ENCODE data around the gene CLCA2. TPM values are rescaled to one million over a fixed set of nuclear protein-coding genes. Genes with fewer than 3 reads are reported as not detected.
"Not testable (repeated sequence)": the region's sequence is repeated elsewhere in the genome, so short reads cannot be mapped to it uniquely, and the experiment has no call there.

The CLCA2 gene
- total and polyA plus RNA-seq, 7 experiments from 2014 or later, result not detected

DNA sequence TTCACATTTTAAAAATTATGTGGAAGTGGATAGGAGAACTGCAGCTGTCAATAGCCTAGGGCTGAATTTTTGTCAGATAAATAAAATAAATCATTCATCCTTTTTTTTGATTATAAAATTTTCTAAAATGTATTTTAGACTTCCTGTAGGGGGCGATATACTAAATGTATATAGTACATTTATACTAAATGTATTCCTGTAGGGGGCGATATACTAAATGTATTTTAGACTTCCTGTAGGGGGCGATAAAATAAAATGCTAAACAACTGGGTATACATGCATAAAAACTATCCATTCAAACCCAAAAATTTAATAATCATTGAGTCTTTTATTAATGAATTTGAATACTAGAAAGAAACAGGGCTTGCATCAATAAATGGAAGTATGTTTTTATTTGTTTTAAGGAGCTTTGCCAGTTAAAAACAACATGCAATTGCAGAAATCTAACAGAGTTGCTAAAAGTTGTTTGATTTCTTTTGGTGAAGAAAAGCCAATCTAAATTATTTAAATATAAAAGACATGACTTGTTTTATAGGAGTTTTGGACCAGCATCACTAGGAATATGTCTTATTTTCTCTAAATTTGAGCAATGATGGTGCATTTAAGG lies 76.1 kb downstream of the CLCA2 start:
- POLR2A ChIA-PET, result interaction anchor here (1.4 kb wide), 1 partner anchor 106 kb away, joined by 3 read pairs; no protein-coding TSS in a partner anchor
- DNase-seq (peak in 6 of 9 donors; percentile 55 to 76 (median 73)), ATAC-seq (peak; percentile 92)
- no peak overlapping the region for H3K27ac ChIP-seq (ENCODE audit: low read depth, low read length)
- peaks cover 0 to 8% of the 10 kb centered on the region in 2 donors for H3K4me1 ChIP-seq (ENCODE audit: control insufficient read depth in 2 of 2, insufficient read depth in 2 of 2, low read length in 2 of 2)
- no peak overlapping the region for H3K4me3 ChIP-seq (ENCODE audit: low read length)
- H3K9me3 Mint-ChIP-seq, result no peaks in the 10 kb centered on the region
- no peaks in the 10 kb centered on the region for H3K36me3 ChIP-seq (ENCODE audit: control insufficient read depth in 2 of 3, insufficient read depth in 3 of 3, low read length in 3 of 3)
- peaks cover 0 to 18% (median 10%) of the 10 kb centered on the region in 7 donors for H3K4me1 Mint-ChIP-seq
- H3K27me3 Mint-ChIP-seq, result peaks cover 6 to 46% (median 14%) of the 10 kb centered on the region in 5 donors
- CTCF ChIA-PET, result interaction anchor here (0.6 to 4.4 kb wide), 14 partner anchors 9 to 124 kb away, joined by 3 to 42 read pairs (median 4); no protein-coding TSS in a partner anchor
- intact Hi-C loops (cut with micrococcal nuclease), result loop anchor here (1.0 to 10.0 kb wide), 9 partner anchors 205 to 827 kb away; partner anchors contain the start of genes HS2ST1 (in 2 of the 2), SELENOF (in 2 of the 2), LMO4 (in 1 of the 2) and SH3GLB1 (in 1 of the 2)
- H3K36me3 Mint-ChIP-seq, result no peaks in the 10 kb centered on the region
- H3K4me3 Mint-ChIP-seq, result no peak overlapping the region
- no peak overlapping the region for H3K27ac Mint-ChIP-seq
- H3K9me3 ChIP-seq (ENCODE audit: control insufficient read depth in 2 of 3, low read length in 3 of 3), result no peaks in the 10 kb centered on the region
- H3K27me3 ChIP-seq (ENCODE audit: control insufficient read depth in 2 of 2, insufficient read depth in 2 of 2, low read length in 2 of 2), result no peaks in the 10 kb centered on the region

DNA sequence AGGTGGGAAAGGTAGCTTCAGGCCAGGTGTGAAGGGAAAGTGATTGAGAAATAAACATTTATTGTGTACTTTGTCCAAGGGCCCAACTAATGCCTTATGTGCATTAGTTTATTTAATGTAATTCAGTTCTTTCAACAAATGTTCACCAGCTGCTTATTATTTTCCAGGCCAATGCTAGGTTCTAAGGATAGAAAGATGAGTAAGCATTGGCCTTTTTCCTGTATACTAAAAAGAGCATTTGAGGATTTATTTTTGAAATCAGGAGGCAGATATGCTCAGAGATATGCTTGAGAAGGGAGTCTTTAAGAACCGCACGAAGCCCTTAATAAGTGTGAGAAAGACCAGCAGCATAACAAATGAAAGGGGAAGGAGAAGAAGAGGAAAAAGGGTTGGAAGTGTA lies 76.7 kb downstream of the CLCA2 start:
- Histone ChIP-seq H3K9me3 (ENCODE audit: control insufficient read depth in 2 of 3, low read length in 3 of 3) (no peaks in the 10 kb centered on the region), H3K36me3 (ENCODE audit: control insufficient read depth in 2 of 3, insufficient read depth in 3 of 3, low read length in 3 of 3) (no peaks in the 10 kb centered on the region), H3K27ac (ENCODE audit: low read depth, low read length) (no peak overlapping the region), H3K27me3 (ENCODE audit: control insufficient read depth in 2 of 2, insufficient read depth in 2 of 2, low read length in 2 of 2) (no peaks in the 10 kb centered on the region), H3K4me1 (ENCODE audit: control insufficient read depth in 2 of 2, insufficient read depth in 2 of 2, low read length in 2 of 2) (peaks cover 0 to 8% of the 10 kb centered on the region in 2 donors), H3K4me3 (ENCODE audit: low read length) (no peak overlapping the region)
- H3K9me3 Mint-ChIP-seq, result no peaks in the 10 kb centered on the region
- no peaks in the 10 kb centered on the region for H3K36me3 Mint-ChIP-seq
- intact Hi-C loops (cut with micrococcal nuclease), result loop anchor here (1.0 to 10.0 kb wide), 9 partner anchors 204 to 827 kb away; partner anchors contain the start of genes HS2ST1 (in 2 of the 2), SELENOF (in 2 of the 2), LMO4 (in 1 of the 2) and SH3GLB1 (in 1 of the 2)
- no peak overlapping the region for H3K4me3 Mint-ChIP-seq
- ATAC-seq (no peak), DNase-seq (no peak)
- POLR2A ChIA-PET, result interaction anchor here (1.4 kb wide), 1 partner anchor 106 kb away, joined by 3 read pairs; no protein-coding TSS in a partner anchor
- H3K4me1 Mint-ChIP-seq, result peaks cover 0 to 18% (median 10%) of the 10 kb centered on the region in 7 donors
- CTCF ChIA-PET, result interaction anchor here (0.9 to 4.4 kb wide), 10 partner anchors 8 to 125 kb away, joined by 3 to 42 read pairs (median 5); no protein-coding TSS in a partner anchor
- peak overlapping the region in 1 of 9 donors; percentile 8 for H3K27ac Mint-ChIP-seq
- peaks cover 6 to 48% (median 14%) of the 10 kb centered on the region in 5 donors for H3K27me3 Mint-ChIP-seq

DNA sequence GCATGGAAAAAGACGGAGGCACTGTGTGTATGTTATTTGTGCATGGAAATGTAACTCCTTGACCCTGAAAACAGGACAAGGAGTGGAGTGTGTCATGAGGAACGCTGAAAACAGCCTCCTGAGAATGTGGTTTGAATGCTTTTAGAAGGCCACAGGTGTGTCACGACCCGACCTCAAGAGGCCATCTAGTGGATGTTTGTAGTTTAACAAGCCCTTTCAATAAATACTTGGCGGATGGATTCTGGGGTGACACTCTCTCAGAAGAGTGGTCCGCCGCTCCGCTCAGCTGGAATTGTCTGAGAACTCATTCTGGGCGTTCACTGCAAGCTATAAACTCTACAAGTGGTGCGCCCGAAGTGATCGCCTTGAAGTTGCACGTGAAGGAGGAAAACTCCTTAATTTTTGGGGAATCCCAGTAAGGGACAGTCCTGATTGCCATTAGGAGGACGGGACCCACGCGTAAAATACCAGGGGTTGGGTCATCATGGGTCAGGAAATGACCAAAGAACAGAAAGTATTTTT lies 78.2 kb downstream of the CLCA2 start:
- ChIA-PET CTCF (interaction anchor here (0.6 to 4.4 kb wide), 15 partner anchors 8 to 583 kb away, joined by 3 to 42 read pairs (median 4); partner anchors contain the start of genes ODF2L and SH3GLB1), POLR2A (interaction anchor here (1.3 kb wide), 1 partner anchor 106 kb away, joined by 4 read pairs; the partner anchor contains the start of gene ODF2L)
- H3K4me3 ChIP-seq (ENCODE audit: low read length), result peak overlapping the region; percentile 65
- DNase-seq (peak in 7 of 9 donors; percentile 32 to 70 (median 59)), ATAC-seq (peak; percentile 78)
- Mint-ChIP-seq H3K4me1 (peaks cover 0 to 18% (median 10%) of the 10 kb centered on the region in 7 donors), H3K4me3 (peak overlapping the region; percentile 36 to 89 (median 84)), H3K27ac (peak overlapping the region in 6 of 9 donors; percentile 10 to 63 (median 46)), H3K27me3 (peaks cover 6 to 44% (median 14%) of the 10 kb centered on the region in 5 donors)
- H3K36me3 Mint-ChIP-seq; H3K4me1 ChIP-seq (ENCODE audit: control insufficient read depth in 2 of 2, insufficient read depth in 2 of 2, low read length in 2 of 2); H3K27ac ChIP-seq (ENCODE audit: low read depth, low read length); H3K27me3 ChIP-seq (ENCODE audit: control insufficient read depth in 2 of 2, insufficient read depth in 2 of 2, low read length in 2 of 2); H3K9me3 ChIP-seq (ENCODE audit: control insufficient read depth in 2 of 3, low read length in 3 of 3); H3K9me3 Mint-ChIP-seq; H3K36me3 ChIP-seq (ENCODE audit: control insufficient read depth in 2 of 3, insufficient read depth in 3 of 3, low read length in 3 of 3): not testable (repeated sequence)
- intact Hi-C loops (cut with micrococcal nuclease), result loop anchor here (1.0 to 10.0 kb wide), 12 partner anchors 28 to 825 kb away; partner anchors contain the start of genes SH3GLB1 (in 2 of the 2), HS2ST1 (in 1 of the 2), LMO4 (in 1 of the 2) and ODF2L (in 1 of the 2)

DNA sequence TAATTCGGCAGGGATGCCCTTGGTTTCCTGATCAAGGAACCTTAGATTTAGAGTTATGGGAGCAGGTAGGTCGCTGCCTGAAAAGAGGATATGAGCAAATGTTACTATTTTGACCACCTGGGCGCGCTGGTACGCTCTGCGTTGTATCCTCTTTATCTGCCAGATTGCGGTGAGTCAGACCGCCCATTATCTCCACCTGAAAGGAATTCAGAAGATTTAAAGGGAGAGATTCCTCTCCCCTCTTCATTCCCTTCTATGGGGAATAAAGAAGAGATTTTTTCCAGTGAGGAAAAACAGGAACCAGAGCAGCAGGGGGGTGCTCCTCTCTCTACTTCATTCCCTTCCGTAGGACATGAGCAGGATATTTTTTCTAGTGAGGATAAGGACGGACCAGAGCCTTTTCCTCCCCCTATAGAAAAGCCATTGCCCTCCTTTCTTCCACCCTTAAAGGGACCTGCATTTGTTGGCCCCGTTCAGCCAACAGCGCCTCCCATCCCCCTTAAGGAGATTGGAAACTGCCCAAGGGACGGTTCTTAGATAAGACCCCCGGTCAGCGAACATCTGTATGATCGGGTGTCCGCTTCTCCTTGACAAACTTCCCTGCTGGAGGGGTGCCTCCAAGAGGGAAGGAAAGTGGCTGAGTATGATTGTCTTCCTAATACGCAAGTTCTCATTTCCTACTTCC lies 78.9 kb downstream of the CLCA2 start:
- DNase-seq, result peak in 1 of 9 donors; percentile 20
- Histone ChIP-seq H3K27me3 (ENCODE audit: control insufficient read depth in 2 of 2, insufficient read depth in 2 of 2, low read length in 2 of 2) (no peaks in the 10 kb centered on the region), H3K27ac (ENCODE audit: low read depth, low read length) (no peak overlapping the region), H3K36me3 (ENCODE audit: control insufficient read depth in 2 of 3, insufficient read depth in 3 of 3, low read length in 3 of 3) (no peaks in the 10 kb centered on the region), H3K4me3 (ENCODE audit: low read length) (peak overlapping the region; percentile 65), H3K4me1 (ENCODE audit: control insufficient read depth in 2 of 2, insufficient read depth in 2 of 2, low read length in 2 of 2) (peaks cover 0 to 8% of the 10 kb centered on the region in 2 donors), H3K9me3 (ENCODE audit: control insufficient read depth in 2 of 3, low read length in 3 of 3) (no peaks in the 10 kb centered on the region)
- Mint-ChIP-seq H3K27ac (peak overlapping the region in 2 of 9 donors; percentile 51 to 59), H3K9me3 (no peaks in the 10 kb centered on the region), H3K4me3 (peak overlapping the region in 9 of 10 donors; percentile 36 to 89 (median 85)), H3K36me3 (no peaks in the 10 kb centered on the region), H3K27me3 (peaks cover 3 to 42% (median 11%) of the 10 kb centered on the region in 5 donors), H3K4me1 (peaks cover 0 to 19% (median 10%) of the 10 kb centered on the region in 7 donors)
- CTCF ChIA-PET, result interaction anchor here (1.0 to 4.4 kb wide), 8 partner anchors 9 to 124 kb away, joined by 3 to 42 read pairs (median 6); no protein-coding TSS in a partner anchor
- intact Hi-C loops (cut with micrococcal nuclease), result loop anchor here (1.0 to 10.0 kb wide), 12 partner anchors 29 to 824 kb away; partner anchors contain the start of genes SH3GLB1 (in 2 of the 2), HS2ST1 (in 1 of the 2), LMO4 (in 1 of the 2) and ODF2L (in 1 of the 2)
- POLR2A ChIA-PET, result interaction anchor here (1.3 kb wide), 1 partner anchor 106 kb away, joined by 4 read pairs; the partner anchor contains the start of gene ODF2L
- peak; percentile 30 for ATAC-seq

DNA sequence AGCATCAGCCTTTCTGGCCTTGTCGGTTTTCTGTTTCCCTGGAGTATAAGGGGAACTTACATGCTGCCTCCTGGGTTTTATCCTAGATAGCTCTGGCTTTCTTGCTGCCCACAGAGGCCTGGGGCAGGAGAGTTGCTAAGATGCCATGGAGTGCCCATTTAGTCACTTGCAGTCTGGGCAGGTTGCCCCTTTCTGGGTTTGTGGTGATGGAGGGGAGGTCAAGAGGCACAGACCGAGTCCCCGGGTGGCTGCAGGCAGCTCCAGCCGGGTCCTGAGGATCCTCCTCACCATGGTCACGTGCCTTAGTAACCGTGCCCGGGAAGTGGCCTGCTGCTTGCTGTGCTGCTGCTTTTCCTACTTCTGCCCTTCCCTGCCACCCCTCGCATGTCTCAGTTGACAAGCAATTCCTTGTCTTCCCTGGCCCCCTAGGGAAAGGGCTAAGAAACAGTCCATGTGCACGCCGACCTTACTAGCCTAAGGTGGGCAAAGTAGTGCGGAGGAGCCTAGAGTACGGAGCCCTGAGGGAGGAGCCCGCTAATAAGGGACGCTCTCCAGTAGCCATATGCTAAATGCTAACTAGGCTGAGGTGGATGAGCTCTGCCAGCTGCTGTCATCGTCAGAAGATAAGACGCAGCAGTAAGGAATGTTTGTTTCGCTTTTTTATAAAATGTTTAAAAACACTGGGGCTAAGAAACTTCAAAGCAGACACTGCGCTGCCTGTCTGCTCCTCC lies 79.6 kb downstream of the CLCA2 start:
- Histone ChIP-seq H3K36me3 (ENCODE audit: control insufficient read depth in 2 of 3, insufficient read depth in 3 of 3, low read length in 3 of 3) (no peaks in the 10 kb centered on the region), H3K27me3 (ENCODE audit: control insufficient read depth in 2 of 2, insufficient read depth in 2 of 2, low read length in 2 of 2) (no peaks in the 10 kb centered on the region), H3K9me3 (ENCODE audit: control insufficient read depth in 2 of 3, low read length in 3 of 3) (no peaks in the 10 kb centered on the region), H3K27ac (ENCODE audit: low read depth, low read length) (no peak overlapping the region), H3K4me3 (ENCODE audit: low read length) (no peak overlapping the region), H3K4me1 (ENCODE audit: control insufficient read depth in 2 of 2, insufficient read depth in 2 of 2, low read length in 2 of 2) (peaks cover 0 to 8% of the 10 kb centered on the region in 2 donors)
- Mint-ChIP-seq H3K4me1 (peaks cover 0 to 18% (median 10%) of the 10 kb centered on the region in 7 donors), H3K9me3 (no peaks in the 10 kb centered on the region), H3K27ac (no peak overlapping the region), H3K27me3 (peaks cover 0 to 36% (median 6%) of the 10 kb centered on the region in 5 donors), H3K36me3 (no peaks in the 10 kb centered on the region), H3K4me3 (peak overlapping the region in 7 of 10 donors; percentile 49 to 89 (median 85))
- POLR2A ChIA-PET, result no interaction called here
- intact Hi-C loops (cut with micrococcal nuclease), result loop anchor here (5.0 to 10.0 kb wide), 6 partner anchors 201 to 824 kb away; partner anchors contain the start of genes HS2ST1 (in 1 of the 2), LMO4 (in 1 of the 2), SELENOF (in 1 of the 2) and SH3GLB1 (in 1 of the 2)
- peak in 1 of 9 donors; percentile 13 for DNase-seq
- CTCF ChIA-PET, result interaction anchor here (1.3 to 2.9 kb wide), 3 partner anchors 124 to 579 kb away, joined by 4 to 20 read pairs (median 4); no protein-coding TSS in a partner anchor
- ATAC-seq, result no peak

Data from naive thymus-derived CD4-positive, alpha-beta T cell (primary cell).